Cardiac muscle cell (in vitro differentiated cells and primary cell): ENCODE measurements around the gene KCTD16. TPM values are rescaled to one million over a fixed set of nuclear protein-coding genes. Genes with fewer than 3 reads are reported as not detected.

Experiments used
- DNase-seq, 2 donors: peaks; one replicate each; pipeline versions ENCODE4 v3.0.0 to v3.0.0-alpha.2; 2010 to 2017; ENCODE audit warnings: low read depth in 1 of 2, low spot score in 1 of 2
- H3K27ac ChIP-seq: fragments of 200-600 bp; sonication (generic); 2 replicates; pipeline ENCODE4 v1.5.1; 2016
- H3K27me3 ChIP-seq: fragments of 200-600 bp; sonication (generic); 2 replicates; pipeline ENCODE4 v1.6.0; 2016; ENCODE audit warnings: control low read depth
- H3K36me3 ChIP-seq: fragments of 200-600 bp; sonication (generic); 2 replicates; pipeline ENCODE4 v1.5.1; 2016; ENCODE audit warnings: control low read depth
- H3K4me1 ChIP-seq: fragments of 200-600 bp; sonication (generic); 2 replicates; pipeline ENCODE4 v1.8.1; 2017; ENCODE audit warnings: low read depth, mild to moderate bottlenecking, mixed run types
- H3K4me3 ChIP-seq: fragments of 200-600 bp; sonication (generic); 2 replicates; pipeline ENCODE4 v1.5.1; 2016; ENCODE audit warnings: mild to moderate bottlenecking
- H3K9me3 ChIP-seq: fragments of 200-600 bp; sonication (generic); 2 replicates; pipeline ENCODE4 v1.5.1; 2017; ENCODE audit warnings: low read depth, mild to moderate bottlenecking, control low read depth
- CTCF ChIP-seq: IDR thresholded peaks from 2 replicates; pipeline ENCODE4 v1.5.1; 2012; ENCODE audit warnings: low read depth, mild to moderate bottlenecking, low read length
- polyA plus RNA-seq: library from polyadenylated mRNA; unstranded; fragments of >200 nt; fragmentation: Nextera tagmentation; extraction: Ambion mirVana; gene quantifications from 2 replicates; pipeline ENCODE4 v1.2.1, GENCODE V29; 2016
- total RNA-seq: library from RNA; depleted of rRNA; stranded (reverse); fragments of >200 nt; gene quantifications from 2 replicates; pipeline ENCODE4 v1.2.3, GENCODE V29; 2016

The KCTD16 gene
- total and polyA plus RNA-seq, 2 experiments from 2014 or later, result 0.13 to 0.66 TPM

- peaks cover 30% of the 10 kb centered on the region for H3K27me3 ChIP-seq
- no peak for TF ChIP-seq CTCF
- H3K27ac ChIP-seq, result no peak overlapping the region
- no peaks in the 10 kb centered on the region for H3K36me3 ChIP-seq
- no peaks in the 10 kb centered on the region for H3K9me3 ChIP-seq
- no peak for DNase-seq
- no peak overlapping the region for H3K4me3 ChIP-seq
- H3K4me1 ChIP-seq, result no peaks in the 10 kb centered on the region
These were observed 30.9 kb downstream of the KCTD16 start for GRCh38 chr5:144201588-144201987.

GRCh38 chr5:144202072-144202471 is 31.4 kb downstream of the KCTD16 start:
- no peak overlapping the region for H3K27ac ChIP-seq
- no peak overlapping the region for H3K4me3 ChIP-seq
- H3K4me1 ChIP-seq, result no peaks in the 10 kb centered on the region
- H3K27me3 ChIP-seq, result peaks cover 34% of the 10 kb centered on the region
- no peak for TF ChIP-seq CTCF
- no peaks in the 10 kb centered on the region for H3K9me3 ChIP-seq
- DNase-seq, result peak in 1 of 2 donors; percentile 53
- no peaks in the 10 kb centered on the region for H3K36me3 ChIP-seq

GRCh38 chr5:144202726-144203125 is 32.1 kb downstream of the KCTD16 start:
- H3K4me1 ChIP-seq, result no peaks in the 10 kb centered on the region

GRCh38 chr5:144203750-144204596 is 33.3 kb downstream of the KCTD16 start:
- no peak overlapping the region for H3K4me3 ChIP-seq
- TF ChIP-seq CTCF, result peak; percentile 91
- H3K27ac ChIP-seq, result no peak overlapping the region
- H3K9me3 ChIP-seq, result no peaks in the 10 kb centered on the region
- H3K27me3 ChIP-seq, result peaks cover 43% of the 10 kb centered on the region
- DNase-seq, result peak; percentile 68 to 84
- no peaks in the 10 kb centered on the region for H3K36me3 ChIP-seq
- H3K4me1 ChIP-seq, result no peaks in the 10 kb centered on the region

More at GRCh38 chr5:144202726-144203125, 32.1 kb downstream of the KCTD16 start:
- H3K27me3 ChIP-seq, result peaks cover 40% of the 10 kb centered on the region
- H3K36me3 ChIP-seq, result no peaks in the 10 kb centered on the region
- H3K27ac ChIP-seq, result no peak overlapping the region
- H3K4me3 ChIP-seq, result no peak overlapping the region
- TF ChIP-seq CTCF, result no peak
- no peak for DNase-seq
- H3K9me3 ChIP-seq, result no peaks in the 10 kb centered on the region

- H3K27ac ChIP-seq, result no peak overlapping the region
- no peaks in the 10 kb centered on the region for H3K36me3 ChIP-seq
- DNase-seq, result peak; percentile 40 to 45
- TF ChIP-seq CTCF, result no peak
- H3K4me1 ChIP-seq, result no peaks in the 10 kb centered on the region
- peak overlapping the region; percentile 32 for H3K4me3 ChIP-seq
- no peaks in the 10 kb centered on the region for H3K9me3 ChIP-seq
- H3K27me3 ChIP-seq, result peaks cover 50% of the 10 kb centered on the region
These were observed 34.5 kb downstream of the KCTD16 start for GRCh38 chr5:144205141-144205551.
